Activated naive CD8-positive, alpha-beta T cell treated with anti-CD3 and anti-CD28 coated beads, Interleukin-2, amount 10 ng/mL, durations not matched to agents 7 days and 5 days (primary cell): ENCODE results near the gene SSBP3. TPM values are rescaled to one million over a fixed set of nuclear protein-coding genes. Genes with fewer than 3 reads are reported as not detected.
"Not testable (repeated sequence)": the region's sequence is repeated elsewhere in the genome, so short reads cannot be mapped to it uniquely, and the experiment has no call there.

Experiments used
- ATAC-seq: fragments of 150-1000 bp; cut with Tn5 transposase; one replicate; pipeline ENCODE4 v1.10.0; 2021; ENCODE audit warnings: low read depth, moderate library complexity
- POLR2A ChIA-PET: fragments of 350-600 bp; sonication (Branson Sonifier 250); formaldehyde crosslinking; loops from one replicate; lab custom pipeline; 2021; ENCODE audit warnings: antibody characterized with exemption; lab: Charles Lee
- DNase-seq: peaks from one replicate; pipeline ENCODE4 v3.0.0; 2021
- H3K27ac Mint-ChIP-seq: one replicate; pipeline ENCODE4 v1.8.0; 2022; ENCODE audit warnings: mild to moderate bottlenecking, mixed read lengths
- H3K27me3 Mint-ChIP-seq: one replicate; pipeline ENCODE4 v1.8.0; 2022; ENCODE audit warnings: mild to moderate bottlenecking, moderate library complexity, mixed read lengths
- H3K36me3 Mint-ChIP-seq: one replicate; pipeline ENCODE4 v1.8.0; 2021; ENCODE audit warnings: mild to moderate bottlenecking, mixed read lengths
- H3K4me1 Mint-ChIP-seq: one replicate; pipeline ENCODE4 v1.8.0; 2021; ENCODE audit warnings: mixed read lengths
- H3K4me3 Mint-ChIP-seq: one replicate; pipeline ENCODE4 v1.8.0; 2022; ENCODE audit warnings: mild to moderate bottlenecking, moderate library complexity, mixed read lengths
- H3K9me3 Mint-ChIP-seq: one replicate; pipeline ENCODE4 v1.8.0; 2021; ENCODE audit warnings: mixed read lengths
- total RNA-seq, 2 experiments: library from RNA; stranded (reverse); gene quantifications; one replicate each; pipeline ENCODE4 v1.2.3, GENCODE V29; 2021

Gene SSBP3
- total RNA-seq, 2 experiments from 2014 or later, result 109 to 126 TPM

DNA sequence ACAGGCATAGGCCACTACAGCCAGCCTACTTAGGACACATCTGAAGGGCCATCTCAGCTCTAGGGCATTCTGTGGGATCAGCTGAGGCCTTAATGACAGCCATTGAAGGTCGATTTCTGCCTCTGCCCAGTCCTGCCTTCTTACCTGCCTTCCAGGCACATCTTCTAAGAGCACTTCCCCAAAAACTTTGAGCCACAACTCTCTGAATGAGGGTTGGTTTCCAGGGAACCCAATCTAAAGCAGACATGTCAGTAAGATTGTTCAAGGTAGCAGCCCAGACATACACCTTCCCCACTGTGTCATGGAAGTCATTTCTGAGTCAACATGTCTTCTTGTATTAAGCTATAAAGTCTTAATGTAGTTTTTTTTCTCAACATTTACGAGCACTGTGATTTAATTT is 18.2 kb upstream of the SSBP3 start:
- Mint-ChIP-seq H3K4me3 (no peak overlapping the region), H3K27ac (no peak overlapping the region), H3K36me3 (no peaks in the 10 kb centered on the region), H3K4me1 (peaks cover 2% of the 10 kb centered on the region), H3K27me3 (no peaks in the 10 kb centered on the region), H3K9me3 (no peaks in the 10 kb centered on the region)
- ATAC-seq (no peak), DNase-seq (no peak)
- POLR2A ChIA-PET, result no interaction called here

DNA sequence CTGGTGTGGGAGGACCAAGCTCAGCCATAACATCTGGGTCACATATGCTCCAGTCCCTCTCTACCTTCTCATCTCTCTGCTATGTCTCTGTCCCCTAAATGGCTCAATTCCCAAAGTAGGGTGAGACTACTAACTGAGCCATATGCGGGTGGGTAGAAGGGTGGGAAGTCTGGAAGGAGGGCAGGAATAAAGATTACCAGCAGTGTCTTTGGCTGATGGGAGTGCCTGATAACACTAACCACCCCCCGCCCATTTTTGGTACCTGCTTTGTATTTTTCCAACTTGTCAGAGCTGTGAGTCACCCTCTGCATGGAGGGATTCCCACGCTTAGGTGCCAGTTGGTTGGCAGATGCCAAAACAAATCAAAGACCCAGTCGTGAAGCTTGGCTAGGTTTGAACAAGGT is 14.9 kb upstream of the SSBP3 start:
- no peak for ATAC-seq
- peaks cover 7% of the 10 kb centered on the region for H3K4me1 Mint-ChIP-seq
- H3K4me3 Mint-ChIP-seq, result no peak overlapping the region
- no peak overlapping the region for H3K27ac Mint-ChIP-seq
- POLR2A ChIA-PET, result no interaction called here
- H3K36me3 Mint-ChIP-seq, result no peaks in the 10 kb centered on the region
- no peaks in the 10 kb centered on the region for H3K9me3 Mint-ChIP-seq
- peaks cover 4% of the 10 kb centered on the region for H3K27me3 Mint-ChIP-seq
- no peak for DNase-seq

DNA sequence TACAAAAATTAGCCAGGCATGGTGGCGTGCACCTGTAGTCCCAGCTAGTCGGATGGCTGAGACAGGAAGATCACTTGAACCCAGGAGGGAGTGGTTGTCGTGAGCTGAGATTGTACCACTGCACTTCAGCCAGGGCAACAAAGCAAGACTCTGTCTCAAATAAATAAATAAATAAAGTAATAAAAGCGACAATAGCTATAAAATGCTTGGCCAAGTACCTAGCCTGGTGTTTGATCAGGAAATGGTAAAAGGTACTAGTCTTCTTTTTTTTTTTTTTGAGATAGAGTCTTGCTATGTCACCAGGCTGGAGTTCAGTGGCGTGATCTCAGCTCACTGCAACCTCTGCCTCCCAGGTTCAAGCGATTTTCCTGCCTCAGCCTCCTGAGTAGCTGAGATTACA is 12.4 kb upstream of the SSBP3 start:
- H3K36me3 Mint-ChIP-seq, POLR2A ChIA-PET, ATAC-seq, H3K27me3 Mint-ChIP-seq, H3K9me3 Mint-ChIP-seq, H3K4me3 Mint-ChIP-seq, H3K27ac Mint-ChIP-seq, DNase-seq: not testable (repeated sequence)
- H3K4me1 Mint-ChIP-seq, result peaks cover 18% of the 10 kb centered on the region

DNA sequence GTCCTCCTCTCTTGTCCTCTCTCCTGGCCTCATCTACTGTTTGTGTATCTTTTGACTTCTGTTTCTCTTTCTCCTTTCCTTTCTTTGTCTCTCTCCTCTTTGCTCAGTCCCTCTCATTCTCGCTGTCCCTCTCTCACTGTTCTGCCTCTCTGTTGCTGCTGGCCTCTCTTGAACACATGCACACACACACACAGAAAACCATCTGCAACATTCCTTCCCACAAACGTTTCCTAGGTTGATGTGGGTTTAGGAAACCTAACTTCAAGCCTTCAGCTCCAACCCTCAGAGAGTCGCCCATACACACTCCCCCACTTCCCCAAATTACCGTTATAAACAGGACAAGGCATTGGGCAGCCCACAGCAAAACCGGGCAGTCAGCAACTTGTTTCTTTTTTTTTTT is 10.9 kb upstream of the SSBP3 start:
- H3K27ac Mint-ChIP-seq, result no peak overlapping the region
- H3K27me3 Mint-ChIP-seq, result peaks cover 4% of the 10 kb centered on the region
- peaks cover 2% of the 10 kb centered on the region for H3K36me3 Mint-ChIP-seq
- H3K4me1 Mint-ChIP-seq, result peaks cover 28% of the 10 kb centered on the region
- ATAC-seq (no peak), DNase-seq (no peak)
- POLR2A ChIA-PET, result no interaction called here
- no peaks in the 10 kb centered on the region for H3K9me3 Mint-ChIP-seq
- no peak overlapping the region for H3K4me3 Mint-ChIP-seq

DNA sequence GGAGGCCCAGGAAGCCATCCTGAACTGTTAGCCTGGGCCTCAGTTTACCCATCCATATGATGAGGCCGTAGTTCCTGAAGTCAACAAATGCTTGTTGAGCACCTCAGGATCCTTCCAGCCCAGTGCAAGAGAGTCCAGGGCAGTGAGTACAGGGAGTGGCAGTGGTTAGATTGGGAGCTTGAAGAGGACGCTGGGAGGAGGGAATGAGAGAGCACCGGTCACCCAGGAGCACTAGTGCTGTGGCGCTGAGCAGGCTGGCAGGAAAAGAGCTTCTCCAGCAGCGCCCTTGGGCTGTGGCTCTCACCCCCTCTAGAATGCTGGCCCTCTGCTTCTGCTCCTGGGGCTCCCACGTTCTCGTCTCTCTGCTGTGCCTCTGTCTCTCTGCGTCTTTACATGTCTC is 10.2 kb upstream of the SSBP3 start:
- H3K4me3 Mint-ChIP-seq, result no peak overlapping the region
- no peaks in the 10 kb centered on the region for H3K9me3 Mint-ChIP-seq
- DNase-seq (no peak), ATAC-seq (no peak)
- peaks cover 28% of the 10 kb centered on the region for H3K4me1 Mint-ChIP-seq
- H3K27ac Mint-ChIP-seq, result no peak overlapping the region
- H3K27me3 Mint-ChIP-seq, result peaks cover 4% of the 10 kb centered on the region
- POLR2A ChIA-PET, result no interaction called here
- peaks cover 2% of the 10 kb centered on the region for H3K36me3 Mint-ChIP-seq

DNA sequence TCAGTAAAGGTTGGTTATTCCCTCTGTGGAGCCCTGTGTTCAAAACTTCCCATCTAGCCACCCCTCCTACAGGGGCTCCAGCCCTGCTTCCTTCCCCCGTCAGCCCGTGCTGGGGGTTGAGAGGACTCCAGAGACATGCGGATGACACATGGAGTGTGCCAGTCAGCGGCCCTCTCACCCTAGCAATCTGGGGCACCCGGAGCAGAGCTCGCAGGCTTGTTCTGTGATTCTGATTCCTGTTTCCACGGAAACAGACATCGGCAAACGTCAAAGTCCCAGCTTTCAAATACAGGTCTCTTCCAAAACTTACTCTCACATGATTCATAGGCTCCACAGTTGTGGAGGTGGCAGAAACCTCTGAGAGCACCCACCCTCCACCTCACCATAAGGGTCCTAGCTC is 9.8 kb upstream of the SSBP3 start:
- H3K27ac Mint-ChIP-seq, result no peak overlapping the region

DNA sequence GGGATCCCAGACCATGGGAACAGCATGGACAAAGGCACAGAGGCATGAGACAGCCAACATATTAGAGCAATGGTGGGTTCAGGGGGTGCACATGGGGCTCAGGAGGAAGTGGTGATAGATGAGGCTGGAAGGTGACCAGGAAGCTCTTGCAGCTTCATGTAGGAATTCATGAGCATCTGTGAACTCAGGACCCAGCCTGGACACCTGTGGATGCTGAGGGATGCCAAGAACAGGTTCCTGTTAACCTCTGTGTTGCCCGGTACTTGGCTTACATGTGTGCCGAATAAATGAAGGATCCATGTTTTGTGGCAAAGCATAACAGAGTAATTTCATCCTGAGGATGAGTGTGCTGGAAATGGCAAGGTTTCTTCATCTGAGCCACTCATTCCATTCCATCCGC is 9.3 kb upstream of the SSBP3 start:
- Mint-ChIP-seq H3K36me3 (peaks cover 5% of the 10 kb centered on the region), H3K27me3 (peaks cover 4% of the 10 kb centered on the region), H3K27ac (peak overlapping the region; percentile 50), H3K4me3 (no peak overlapping the region), H3K4me1 (peaks cover 30% of the 10 kb centered on the region), H3K9me3 (no peaks in the 10 kb centered on the region)
- no peak for DNase-seq
- ATAC-seq, result no peak
- POLR2A ChIA-PET, result no interaction called here

More for the DNA sequence above, 9.8 kb upstream of the SSBP3 start:
- H3K27me3 Mint-ChIP-seq, result peaks cover 4% of the 10 kb centered on the region
- ATAC-seq (no peak), DNase-seq (no peak)
- peaks cover 26% of the 10 kb centered on the region for H3K4me1 Mint-ChIP-seq
- H3K36me3 Mint-ChIP-seq, result peaks cover 2% of the 10 kb centered on the region
- no peaks in the 10 kb centered on the region for H3K9me3 Mint-ChIP-seq
- no peak overlapping the region for H3K4me3 Mint-ChIP-seq
- POLR2A ChIA-PET, result no interaction called here

DNA sequence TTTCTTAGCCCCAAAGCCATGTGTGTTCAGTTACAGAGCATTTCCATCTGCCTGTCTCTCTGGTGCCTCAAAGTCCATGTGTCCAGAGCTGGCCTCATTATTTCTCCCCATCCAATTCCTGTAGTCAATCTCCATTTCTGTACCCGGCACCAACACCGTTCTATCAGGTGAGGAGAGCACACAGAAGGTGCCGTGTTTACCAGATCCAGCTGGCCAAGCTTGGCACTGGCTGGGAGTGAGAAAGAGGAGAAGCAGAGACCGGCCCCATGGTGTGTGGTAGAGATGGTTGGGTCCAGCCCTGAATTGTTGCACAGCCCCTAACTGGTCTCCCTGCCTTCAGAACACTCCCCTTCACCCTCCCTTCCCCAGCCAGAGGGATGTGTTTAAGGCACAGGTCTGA is 7.5 kb upstream of the SSBP3 start:
- Mint-ChIP-seq H3K27ac (peak overlapping the region; percentile 85), H3K4me3 (peak overlapping the region; percentile 77), H3K27me3 (peaks cover 4% of the 10 kb centered on the region), H3K36me3 (peaks cover 8% of the 10 kb centered on the region), H3K4me1 (peaks cover 47% of the 10 kb centered on the region), H3K9me3 (no peaks in the 10 kb centered on the region)
- POLR2A ChIA-PET, result interaction anchor here (0.8 to 1.5 kb wide), 6 partner anchors 13 to 128 kb away, joined by 3 to 9 read pairs (median 4); no protein-coding TSS in a partner anchor
- DNase-seq (no peak), ATAC-seq (no peak)

DNA sequence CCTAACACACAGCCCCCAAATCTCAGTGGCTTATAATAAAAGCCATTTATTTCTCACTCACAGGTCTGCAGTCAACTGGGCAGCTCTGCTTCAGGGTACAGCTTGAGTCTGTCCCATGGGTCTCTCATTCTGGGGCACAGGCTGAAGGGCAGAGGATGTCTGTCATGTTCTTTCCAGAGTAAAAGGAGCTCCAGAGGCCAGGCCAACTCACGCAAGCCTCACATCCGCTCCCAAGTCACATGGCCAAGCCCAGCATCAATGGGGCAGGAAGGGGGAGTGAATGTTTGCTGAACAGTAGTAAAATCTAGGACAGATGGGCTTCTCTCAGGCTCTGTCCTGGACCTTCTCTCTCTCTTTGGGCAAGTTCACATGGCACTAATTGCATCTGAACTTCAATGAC is 7.1 kb upstream of the SSBP3 start:
- Mint-ChIP-seq H3K36me3 (peaks cover 8% of the 10 kb centered on the region), H3K9me3 (no peaks in the 10 kb centered on the region), H3K4me1 (peaks cover 51% of the 10 kb centered on the region), H3K27ac (peak overlapping the region; percentile 85), H3K4me3 (peak overlapping the region; percentile 77), H3K27me3 (peaks cover 4% of the 10 kb centered on the region)
- DNase-seq, result peak; percentile 53
- POLR2A ChIA-PET, result interaction anchor here (0.8 to 1.5 kb wide), 6 partner anchors 12 to 128 kb away, joined by 3 to 9 read pairs (median 4); no protein-coding TSS in a partner anchor
- peak; percentile 78 for ATAC-seq

DNA sequence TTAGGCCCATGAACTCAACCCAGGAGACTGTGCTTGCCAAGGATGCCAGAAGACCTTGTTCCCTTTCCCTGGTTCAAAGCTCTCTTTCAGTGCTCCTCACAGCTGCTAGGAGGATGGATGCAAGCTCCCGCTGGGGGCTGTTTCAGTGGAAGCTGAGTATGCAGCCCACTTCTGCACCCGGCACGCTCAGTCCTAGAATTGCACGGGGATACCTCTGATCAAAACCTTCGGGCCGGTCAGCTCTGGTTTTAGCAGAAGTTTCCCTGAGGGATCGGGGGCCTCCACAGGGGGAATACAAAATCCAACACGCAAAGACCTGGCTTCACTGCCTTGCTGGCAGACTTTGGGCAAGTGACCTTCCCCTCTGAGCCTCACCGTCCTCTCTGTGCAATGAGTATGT is 4.2 kb upstream of the SSBP3 start:
- H3K27me3 Mint-ChIP-seq, result no peaks in the 10 kb centered on the region
- POLR2A ChIA-PET, result no interaction called here
- peaks cover 8% of the 10 kb centered on the region for H3K36me3 Mint-ChIP-seq
- ATAC-seq (no peak), DNase-seq (no peak)
- H3K4me1 Mint-ChIP-seq, result peaks cover 55% of the 10 kb centered on the region
- no peak overlapping the region for H3K4me3 Mint-ChIP-seq
- no peak overlapping the region for H3K27ac Mint-ChIP-seq
- H3K9me3 Mint-ChIP-seq, result no peaks in the 10 kb centered on the region

DNA sequence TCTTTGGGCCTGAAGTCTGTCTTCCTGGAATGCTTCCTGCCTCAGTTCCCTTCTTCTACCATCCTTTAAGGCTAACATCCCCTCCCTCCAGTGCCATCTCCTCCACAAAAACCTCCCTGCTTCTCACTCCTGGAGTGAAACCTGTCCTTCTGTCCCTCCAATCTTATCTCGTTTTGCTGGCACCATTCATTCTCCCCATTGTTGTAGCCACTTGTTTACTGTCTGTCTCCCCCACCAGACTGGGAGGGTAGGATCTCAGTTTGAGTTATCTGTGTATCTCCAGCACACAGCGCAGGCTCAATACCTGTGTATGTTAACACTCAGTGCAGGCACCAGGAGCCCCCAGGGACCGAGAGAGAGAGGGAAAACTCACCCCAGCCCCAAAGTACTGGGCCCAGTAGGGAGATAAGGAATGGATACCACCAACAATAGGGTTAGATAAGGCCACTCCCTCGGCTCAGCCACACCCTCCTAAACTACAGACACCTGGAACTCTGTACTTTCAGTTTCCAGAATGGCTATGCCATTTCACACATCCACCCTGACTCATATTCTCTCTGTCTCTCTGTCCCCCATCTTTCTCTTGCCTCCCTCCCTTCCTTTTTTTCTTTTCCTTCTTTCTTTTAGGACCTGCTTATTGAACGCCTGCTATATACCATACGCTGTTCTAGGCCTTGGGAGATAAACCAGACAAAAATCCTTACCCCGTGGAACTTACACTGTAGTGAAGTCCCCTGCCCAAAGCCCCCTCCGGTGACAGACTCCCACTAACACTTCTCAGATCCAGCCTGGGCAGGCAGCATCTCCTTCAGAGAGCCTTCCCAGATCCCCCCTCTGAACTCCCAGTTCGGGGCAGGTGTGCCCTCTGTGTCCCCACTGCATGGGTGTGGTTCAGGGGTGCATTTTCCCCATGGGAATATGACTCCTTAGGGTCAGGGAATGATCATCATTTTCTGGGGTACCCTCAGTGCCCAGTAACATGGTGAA is 3.3 kb upstream of the SSBP3 start:
- peaks cover 8% of the 10 kb centered on the region for H3K36me3 Mint-ChIP-seq
- H3K27me3 Mint-ChIP-seq, result no peaks in the 10 kb centered on the region
- ATAC-seq (peak; percentile 50), DNase-seq (peak; percentile 44)
- H3K4me1 Mint-ChIP-seq, result peaks cover 55% of the 10 kb centered on the region
- H3K9me3 Mint-ChIP-seq, result no peaks in the 10 kb centered on the region
- H3K4me3 Mint-ChIP-seq, result peak overlapping the region; percentile 65
- POLR2A ChIA-PET, result interaction anchor here (0.9 kb wide), 1 partner anchor 80 kb away, joined by 3 read pairs; no protein-coding TSS in a partner anchor
- H3K27ac Mint-ChIP-seq, result peak overlapping the region; percentile 82

DNA sequence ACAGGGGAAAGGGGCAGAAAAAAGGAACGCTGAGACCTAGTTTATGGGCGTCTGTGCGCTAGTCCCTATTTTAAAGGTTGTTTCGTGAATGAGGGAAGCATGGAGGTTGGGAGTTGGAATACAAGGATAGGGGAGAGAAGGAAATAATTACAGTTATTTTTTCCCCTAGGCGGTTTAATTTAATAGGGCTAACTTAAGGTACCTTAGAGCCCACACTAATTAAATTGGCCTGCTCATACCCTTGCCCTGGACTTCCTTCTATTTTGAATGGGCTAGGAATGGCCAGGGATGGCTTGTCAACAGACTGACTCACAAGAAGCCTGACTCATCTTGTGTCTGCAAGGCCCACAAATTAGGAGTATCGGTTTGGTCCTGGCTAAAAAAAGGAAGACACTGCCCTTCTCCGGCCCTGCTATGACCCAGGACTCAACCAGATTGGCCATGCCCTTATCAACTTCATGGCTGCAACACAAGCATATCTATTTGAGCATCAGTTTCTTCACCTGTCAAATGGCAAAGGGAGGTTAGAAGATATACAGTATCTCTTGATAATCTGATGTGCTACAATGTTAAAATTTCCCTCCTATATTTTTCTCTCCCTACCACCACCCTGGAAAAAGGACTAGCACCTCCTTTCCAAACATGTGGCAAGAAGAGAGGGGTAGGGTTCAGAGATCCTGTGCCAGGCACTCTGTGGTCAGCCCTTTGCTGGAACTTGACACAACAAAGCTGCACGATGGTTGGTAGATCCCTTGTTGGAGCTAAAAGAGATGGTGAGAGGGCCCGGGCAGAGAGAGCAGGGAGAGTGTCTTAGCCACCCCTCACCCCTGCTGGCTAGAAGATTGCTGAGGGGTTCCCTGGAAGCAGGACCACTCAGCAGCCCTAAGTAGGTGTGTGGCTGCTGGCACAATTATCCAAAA is 2.2 kb upstream of the SSBP3 start:
- H3K27me3 Mint-ChIP-seq, result no peaks in the 10 kb centered on the region
- H3K4me1 Mint-ChIP-seq, result peaks cover 57% of the 10 kb centered on the region
- no peaks in the 10 kb centered on the region for H3K9me3 Mint-ChIP-seq
- ATAC-seq (no peak), DNase-seq (no peak)
- peak overlapping the region; percentile 82 for H3K27ac Mint-ChIP-seq
- peaks cover 17% of the 10 kb centered on the region for H3K36me3 Mint-ChIP-seq
- peak overlapping the region; percentile 91 for H3K4me3 Mint-ChIP-seq
- POLR2A ChIA-PET, result interaction anchor here (0.5 to 4.8 kb wide), 10 partner anchors 49 to 355 kb away, joined by 3 to 92 read pairs (median 6); partner anchors contain the start of genes CYB5RL, MRPL37, TCEANC2 and TMEM59
